Measurements from ENCODE around the gene PIRT. TPM values are rescaled to one million over a fixed set of nuclear protein-coding genes. Genes with fewer than 3 reads are reported as not detected.

PIRT gene
- total and polyA plus RNA-seq, 10 donors = 0.02 TPM; not detected in 9

DNA sequence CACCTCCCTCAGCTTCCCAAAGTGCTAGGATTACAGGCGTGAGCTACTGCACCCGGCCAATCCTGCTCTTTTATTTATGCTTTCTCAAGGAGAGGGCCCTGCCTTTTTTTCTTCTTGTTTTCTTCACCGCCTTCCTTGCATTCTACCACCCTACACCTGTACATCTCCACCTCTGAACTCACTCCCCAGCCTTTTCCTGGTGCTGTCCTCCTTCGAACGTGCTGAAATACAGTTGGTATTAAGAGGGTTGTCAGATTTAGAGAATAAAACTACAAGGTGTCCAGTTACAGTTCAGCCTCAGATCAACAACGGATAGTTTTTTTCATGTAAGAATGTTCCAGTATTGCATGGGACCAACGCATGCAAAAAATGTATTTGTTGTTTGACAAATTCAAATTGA lies 1.7 kb downstream of the PIRT start:
- Histone ChIP-seq H3K9me3 (no peaks in the 10 kb centered on the region), H3K36me3 (no peaks in the 10 kb centered on the region), H3K4me3 (no peak overlapping the region), H3K27me3 (replicated peaks in 1 of 7) (no peaks in the 10 kb centered on the region), H3K4me1 (no peaks in the 10 kb centered on the region), H3K27ac (no peak overlapping the region)
- DNase-seq = no peak
- intact Hi-C loops (cut with DNase I; ENCODE audit: low total_unique reads) = no loop called here
- WGBS, 5 donors = 75 to 88% (median 85%) methylated on average over 7 of the region's 7 CpGs
- TF ChIP-seq POLR2A (IDR thresholded peaks at IDR 0.05) (no peak), POLR2AphosphoS5 (IDR thresholded peaks at IDR 0.05) (no peak)
- TF ChIP-seq, protein P1, sequence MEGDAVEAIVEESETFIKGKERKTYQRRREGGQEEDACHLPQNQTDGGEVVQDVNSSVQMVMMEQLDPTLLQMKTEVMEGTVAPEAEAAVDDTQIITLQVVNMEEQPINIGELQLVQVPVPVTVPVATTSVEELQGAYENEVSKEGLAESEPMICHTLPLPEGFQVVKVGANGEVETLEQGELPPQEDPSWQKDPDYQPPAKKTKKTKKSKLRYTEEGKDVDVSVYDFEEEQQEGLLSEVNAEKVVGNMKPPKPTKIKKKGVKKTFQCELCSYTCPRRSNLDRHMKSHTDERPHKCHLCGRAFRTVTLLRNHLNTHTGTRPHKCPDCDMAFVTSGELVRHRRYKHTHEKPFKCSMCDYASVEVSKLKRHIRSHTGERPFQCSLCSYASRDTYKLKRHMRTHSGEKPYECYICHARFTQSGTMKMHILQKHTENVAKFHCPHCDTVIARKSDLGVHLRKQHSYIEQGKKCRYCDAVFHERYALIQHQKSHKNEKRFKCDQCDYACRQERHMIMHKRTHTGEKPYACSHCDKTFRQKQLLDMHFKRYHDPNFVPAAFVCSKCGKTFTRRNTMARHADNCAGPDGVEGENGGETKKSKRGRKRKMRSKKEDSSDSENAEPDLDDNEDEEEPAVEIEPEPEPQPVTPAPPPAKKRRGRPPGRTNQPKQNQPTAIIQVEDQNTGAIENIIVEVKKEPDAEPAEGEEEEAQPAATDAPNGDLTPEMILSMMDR (IDR thresholded peaks at IDR 0.05 in 8 of 11, conservative IDR thresholded peaks at IDR 0.05 in 3 of 11) = no peak

DNA sequence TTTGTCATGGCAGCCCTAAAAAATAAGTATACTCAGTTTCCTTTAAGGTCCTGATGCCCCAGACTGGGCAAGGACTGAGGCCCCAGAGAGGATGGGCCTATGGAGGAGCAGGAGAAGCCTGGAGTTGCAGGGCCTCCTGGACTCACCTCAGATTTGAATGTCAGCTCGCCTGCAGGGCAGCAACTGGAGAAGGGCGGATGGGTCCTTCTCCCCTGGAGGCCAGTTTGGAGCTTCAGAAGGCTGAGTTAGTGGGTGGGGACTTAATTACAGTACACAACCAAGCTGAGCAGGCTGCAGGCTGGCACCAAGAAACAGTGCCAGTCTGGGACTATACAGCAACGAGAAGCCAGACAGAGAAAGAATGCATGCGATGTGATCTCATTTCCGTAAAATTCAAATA lies 6.2 kb downstream of the PIRT start:
- Histone ChIP-seq H3K9me3 (no peaks in the 10 kb centered on the region), H3K4me3 (no peak overlapping the region), H3K27ac (no peak overlapping the region), H3K36me3 (no peaks in the 10 kb centered on the region), H3K4me1 (no peaks in the 10 kb centered on the region), H3K27me3 (replicated peaks in 1 of 7) (no peaks in the 10 kb centered on the region)
- intact Hi-C loops (cut with DNase I; ENCODE audit: low total_unique reads) = no loop called here
- TF ChIP-seq POLR2A (IDR thresholded peaks at IDR 0.05) (no peak), POLR2AphosphoS5 (IDR thresholded peaks at IDR 0.05) (no peak)
- TF ChIP-seq, protein P1 (IDR thresholded peaks at IDR 0.05 in 8 of 11, conservative IDR thresholded peaks at IDR 0.05 in 3 of 11) = no peak
- no peak for DNase-seq
- WGBS, 5 donors = 86 to 95% (median 89%) methylated on average over 5 of the region's 5 CpGs

DNA sequence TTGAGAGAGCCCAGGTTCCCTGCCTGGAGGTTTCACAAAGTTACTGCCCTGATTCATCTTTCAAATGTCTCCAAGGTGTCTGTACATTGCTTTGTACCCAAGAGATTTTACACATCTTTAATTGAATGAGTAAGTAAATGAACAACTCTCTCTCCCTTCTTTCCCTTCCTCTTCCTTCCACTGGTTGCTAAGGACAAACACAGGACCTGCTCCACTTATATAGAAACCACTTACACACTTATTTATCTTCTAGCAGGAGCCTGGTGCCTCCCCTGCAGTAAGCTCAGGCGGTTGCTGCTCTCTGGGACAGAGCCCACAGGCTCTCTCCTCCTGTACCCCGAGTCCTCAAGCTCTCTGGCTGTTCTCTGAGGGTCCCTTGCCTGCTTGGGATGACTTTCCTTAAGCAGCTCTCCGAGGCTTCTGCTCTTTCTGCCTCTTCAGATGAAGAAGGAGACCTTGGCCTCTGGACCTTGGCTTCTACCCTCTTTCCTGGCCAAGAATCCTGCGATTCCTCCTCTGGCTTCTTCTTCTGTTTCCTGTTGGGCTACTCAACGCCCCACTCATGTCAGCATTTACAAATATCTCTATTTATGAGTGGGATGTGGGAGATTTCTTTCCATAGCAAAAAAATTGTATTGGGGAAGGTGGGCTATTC lies 9.9 kb downstream of the PIRT start:
- Histone ChIP-seq H3K27ac (no peak overlapping the region), H3K9me3 (no peaks in the 10 kb centered on the region), H3K4me3 (no peak overlapping the region), H3K36me3 (no peaks in the 10 kb centered on the region), H3K4me1 (no peaks in the 10 kb centered on the region), H3K27me3 (replicated peaks in 1 of 7) (no peaks in the 10 kb centered on the region)
- TF ChIP-seq POLR2A (IDR thresholded peaks at IDR 0.05) = no peak
- no peak for TF ChIP-seq POLR2AphosphoS5 (IDR thresholded peaks at IDR 0.05)
- TF ChIP-seq, protein P1 (IDR thresholded peaks at IDR 0.05 in 8 of 11, conservative IDR thresholded peaks at IDR 0.05 in 3 of 11) = no peak
- WGBS, 5 donors = 37 to 76% (median 61%) methylated on average over 5 of the region's 5 CpGs
- intact Hi-C loops (cut with DNase I; ENCODE audit: low total_unique reads) = no loop called here
- DNase-seq = no peak

DNA sequence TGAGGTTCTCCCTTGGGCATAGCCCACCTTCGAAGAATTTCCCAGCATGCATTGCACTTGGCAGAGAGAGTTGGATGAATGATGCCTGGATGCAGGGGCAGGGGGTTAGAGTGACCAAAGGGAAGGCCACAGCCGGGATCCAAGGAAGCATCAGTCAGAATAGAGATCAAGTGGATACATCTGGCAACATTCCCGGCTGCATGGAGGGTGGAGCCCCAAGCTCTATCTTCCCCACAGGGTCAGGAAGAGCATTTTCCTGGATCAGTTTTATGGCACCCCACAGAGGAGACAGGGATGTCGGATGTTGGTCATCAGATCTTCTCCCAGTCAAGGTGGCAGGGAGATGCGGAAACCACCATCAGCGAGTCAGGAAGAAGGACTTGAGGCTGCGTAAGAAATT lies 13.0 kb downstream of the PIRT start:
- intact Hi-C loops (cut with DNase I; ENCODE audit: low total_unique reads) = no loop called here
- TF ChIP-seq POLR2AphosphoS5 (IDR thresholded peaks at IDR 0.05) = no peak
- TF ChIP-seq POLR2A (IDR thresholded peaks at IDR 0.05) = no peak
- TF ChIP-seq, protein P1 (IDR thresholded peaks at IDR 0.05 in 8 of 11, conservative IDR thresholded peaks at IDR 0.05 in 3 of 11) = no peak
- Histone ChIP-seq H3K9me3 (no peaks in the 10 kb centered on the region), H3K4me3 (no peak overlapping the region), H3K36me3 (no peaks in the 10 kb centered on the region), H3K27ac (no peak overlapping the region), H3K27me3 (replicated peaks in 1 of 7) (peaks cover 0 to 4% (median 0%) of the 10 kb centered on the region in 7 donors), H3K4me1 (no peaks in the 10 kb centered on the region)
- WGBS, 5 donors = 77 to 89% (median 84%) methylated on average over 7 of the region's 7 CpGs
- DNase-seq = no peak

Measured in spleen (tissue), 11 donors.